IMR-90 (cell line): Measurements from ENCODE around the gene PPDPF. TPM values are rescaled to one million over a fixed set of nuclear protein-coding genes. Genes with fewer than 3 reads are reported as not detected.

Source experiments
- ATAC-seq: fragments of 200-7000 bp; cut with Tn5 transposase; 2 replicates; pipeline ENCODE4 v1.9.1; 2020; ENCODE audit warnings: low read depth, mild to moderate bottlenecking, moderate library complexity
- BruUV-seq: library from RNA; stranded (reverse); fragments of 400-500 nt; replicated peaks from 2 replicates; lab custom pipeline; 2021; lab: Mats Ljungman, UMichigan
- CTCF ChIA-PET: fragments of 300-600 bp; formaldehyde crosslinking; extraction: SDS; loops from one replicate; lab custom pipeline; 2021; ENCODE audit warnings: antibody characterized with exemption; lab: Yijun Ruan, JAX
- POLR2A ChIA-PET: fragments of 300-600 bp; sonication (Branson Sonifier 250); formaldehyde crosslinking; loops from one replicate; lab custom pipeline; 2022; ENCODE audit warnings: antibody characterized with exemption; ENCODE audit not compliant: unreplicated experiment; lab: Charles Lee
- DNase-seq: peaks from one replicate; pipeline ENCODE4 v3.0.0; 2013
- H2AFZ ChIP-seq: replicated peaks from 2 replicates; pipeline ENCODE3; 2013; ENCODE audit warnings: low read length, mild to moderate bottlenecking; ENCODE audit not compliant: poor library complexity
- H2AK5ac ChIP-seq: 2 replicates; pipeline ENCODE4 v1.6.1; 2013; ENCODE audit warnings: low read depth, low read length, inconsistent platforms
- H2AK9ac ChIP-seq: replicated peaks from 2 replicates; pipeline ENCODE3; 2013; ENCODE audit warnings: mild to moderate bottlenecking, low read depth, low read length, moderate library complexity; ENCODE audit not compliant: poor library complexity
- H2BK120ac ChIP-seq: 2 replicates; pipeline ENCODE4 v1.6.1; 2013; ENCODE audit warnings: low read depth, low read length, inconsistent platforms
- H2BK15ac ChIP-seq: 3 replicates; pipeline ENCODE4 v1.6.1; 2013; ENCODE audit warnings: low read depth, low read length, inconsistent platforms
- H2BK20ac ChIP-seq: 2 replicates; pipeline ENCODE4 v1.6.1; 2013; ENCODE audit warnings: low read depth, mild to moderate bottlenecking, inconsistent platforms, low read length, moderate library complexity
- H2BK5ac ChIP-seq: 2 replicates; pipeline ENCODE4 v1.6.1; 2013; ENCODE audit warnings: mild to moderate bottlenecking, low read depth, low read length, inconsistent platforms; ENCODE audit not compliant: poor library complexity, severe bottlenecking
- H3K14ac ChIP-seq: replicated peaks from 2 replicates; pipeline ENCODE4 v1.6.1; 2013; ENCODE audit warnings: low read depth, low read length, inconsistent platforms
- H3K18ac ChIP-seq: 2 replicates; pipeline ENCODE4 v1.6.1; 2013; ENCODE audit warnings: low read depth, low read length, control low read depth
- H3K23ac ChIP-seq: 2 replicates; pipeline ENCODE4 v1.6.1; 2013; ENCODE audit warnings: low read depth, low read length, inconsistent platforms
- H3K27ac ChIP-seq: 2 replicates; pipeline ENCODE4 v1.5.1; 2013; ENCODE audit warnings: mild to moderate bottlenecking, control low read depth, low read length; ENCODE audit not compliant: insufficient read depth
- H3K27me3 ChIP-seq: 2 replicates; pipeline ENCODE4 v1.6.1; 2013; ENCODE audit warnings: low read length; ENCODE audit not compliant: control insufficient read depth, insufficient read depth
- H3K36me3 ChIP-seq: 2 replicates; pipeline ENCODE4 v1.6.1; 2013; ENCODE audit warnings: low read length, mixed read lengths; ENCODE audit not compliant: control insufficient read depth, insufficient read depth
- H3K4ac ChIP-seq: 2 replicates; pipeline ENCODE4 v1.6.1; 2013; ENCODE audit warnings: low read depth, low read length, inconsistent platforms
- H3K4me1 ChIP-seq: 2 replicates; pipeline ENCODE4 v1.6.1; 2013; ENCODE audit warnings: low read length, mixed read lengths; ENCODE audit not compliant: control insufficient read depth, insufficient read depth
- H3K4me2 ChIP-seq: 2 replicates; pipeline ENCODE4 v1.6.1; 2013; ENCODE audit warnings: low read depth, mild to moderate bottlenecking, control low read depth, low read length, moderate library complexity
- H3K4me3 ChIP-seq: 2 replicates; pipeline ENCODE4 v1.5.1; 2013; ENCODE audit warnings: low read depth, mild to moderate bottlenecking, control low read depth, low read length, moderate library complexity; ENCODE audit not compliant: insufficient read depth
- H3K56ac ChIP-seq: 2 replicates; pipeline ENCODE4 v1.6.1; 2013; ENCODE audit warnings: low read length, inconsistent platforms; ENCODE audit not compliant: insufficient read depth; ENCODE audit errors: extremely low read depth
- H3K79me1 ChIP-seq, 2 experiments: 2 replicates each; pipeline ENCODE4 v1.6.1; 2013; ENCODE audit warnings: low read length in 2 of 2, inconsistent platforms in 1 of 2, low read depth in 1 of 2
- H3K9ac ChIP-seq: 2 replicates; pipeline ENCODE4 v1.6.1; 2013; ENCODE audit warnings: low read depth, low read length, control low read depth
- H3K9me1 ChIP-seq: 2 replicates; pipeline ENCODE4 v1.6.1; 2013; ENCODE audit warnings: low read length, inconsistent platforms; ENCODE audit not compliant: insufficient read depth
- H3K9me3 ChIP-seq: 2 replicates; pipeline ENCODE4 v1.6.1; 2013; ENCODE audit warnings: low read length; ENCODE audit not compliant: control insufficient read depth, insufficient read depth
- H4K20me1 ChIP-seq: 2 replicates; pipeline ENCODE4 v1.6.1; 2013; ENCODE audit warnings: low read length, inconsistent platforms; ENCODE audit not compliant: insufficient read depth
- H4K5ac ChIP-seq: 2 replicates; pipeline ENCODE4 v1.6.1; 2013; ENCODE audit warnings: mild to moderate bottlenecking, low read depth, low read length, control low read depth
- H4K8ac ChIP-seq, 2 experiments: 2 replicates each; pipeline ENCODE4 v1.6.1; 2013; ENCODE audit warnings: low read depth in 2 of 2, low read length in 2 of 2, control low read depth in 1 of 2, inconsistent platforms in 1 of 2
- H4K91ac ChIP-seq: 2 replicates; pipeline ENCODE4 v1.6.1; 2013; ENCODE audit warnings: low read depth, low read length, inconsistent platforms; ENCODE audit not compliant: insufficient read depth
- MXI1 ChIP-seq: IDR thresholded peaks from 2 replicates; pipeline ENCODE4 v1.6.1; 2012; ENCODE audit warnings: low read depth, mild to moderate bottlenecking, low read length, moderate library complexity, borderline replicate concordance
- RCOR1 ChIP-seq: IDR thresholded peaks from 2 replicates; pipeline ENCODE4 v1.6.1; 2012; ENCODE audit warnings: mild to moderate bottlenecking, low read length, improper control_type of control experiment; ENCODE audit not compliant: insufficient replicate concordance
- WGBS, 2 experiments: methylation state at CpG; one replicate each; pipeline versions ENCODE4 v1.1.5 to v1.1.7; 2013; ENCODE audit warnings: missing lambda C conversion rate in 2 of 2; ENCODE audit not compliant: insufficient read length in 1 of 2; ENCODE audit errors: extremely low coverage in 2 of 2; 5-methylcytosine and 5-hydroxymethylcytosine counted together
- dilution Hi-C: fragments of 300-500 bp; cut with HindIII; formaldehyde crosslinking; loops from one replicate; pipeline ENCODE4 v1.14.3; 2018; ENCODE audit warnings: low sequenced_read_pairs; ENCODE audit not compliant: unreplicated experiment
- in situ Hi-C: fragments of 300-500 bp; cut with MboI; formaldehyde crosslinking; loops from 3 replicates; pipeline ENCODE4 v1.14.3; 2019; ENCODE audit warnings: low sequenced_read_pairs, inconsistent platforms, mixed read lengths
- intact Hi-C: fragments of 100-400 bp; cut with micrococcal nuclease; formaldehyde crosslinking; loops from 2 replicates; pipeline ENCODE4 v1.10.0; 2022
- polyA plus RNA-seq, 3 experiments: library from polyadenylated mRNA; depleted of rRNA; stranded (reverse); fragments of >200 nt; gene quantifications; 2 replicates each; pipeline ENCODE4 v1.2.3, GENCODE V29; 2012; ENCODE audit warnings: low replicate concordance in 1 of 3
- total RNA-seq: library from RNA; depleted of rRNA; stranded (reverse); fragments of >200 nt; gene quantifications from 2 replicates; pipeline ENCODE4 v1.2.3, GENCODE V29; 2012
- TF ChIP-seq, protein P1 (sequence below): fragments of 150-350 bp; IDR thresholded peaks from 2 replicates; pipeline ENCODE4 v1.6.1; 2017; ENCODE audit warnings: mild to moderate bottlenecking, antibody characterized with exemption, low read length, low read depth

PPDPF gene
- total and polyA plus RNA-seq, 2 of the 4 experiments (the other 2 are of a cell fraction) = 12.9 to 171 TPM

DNA sequence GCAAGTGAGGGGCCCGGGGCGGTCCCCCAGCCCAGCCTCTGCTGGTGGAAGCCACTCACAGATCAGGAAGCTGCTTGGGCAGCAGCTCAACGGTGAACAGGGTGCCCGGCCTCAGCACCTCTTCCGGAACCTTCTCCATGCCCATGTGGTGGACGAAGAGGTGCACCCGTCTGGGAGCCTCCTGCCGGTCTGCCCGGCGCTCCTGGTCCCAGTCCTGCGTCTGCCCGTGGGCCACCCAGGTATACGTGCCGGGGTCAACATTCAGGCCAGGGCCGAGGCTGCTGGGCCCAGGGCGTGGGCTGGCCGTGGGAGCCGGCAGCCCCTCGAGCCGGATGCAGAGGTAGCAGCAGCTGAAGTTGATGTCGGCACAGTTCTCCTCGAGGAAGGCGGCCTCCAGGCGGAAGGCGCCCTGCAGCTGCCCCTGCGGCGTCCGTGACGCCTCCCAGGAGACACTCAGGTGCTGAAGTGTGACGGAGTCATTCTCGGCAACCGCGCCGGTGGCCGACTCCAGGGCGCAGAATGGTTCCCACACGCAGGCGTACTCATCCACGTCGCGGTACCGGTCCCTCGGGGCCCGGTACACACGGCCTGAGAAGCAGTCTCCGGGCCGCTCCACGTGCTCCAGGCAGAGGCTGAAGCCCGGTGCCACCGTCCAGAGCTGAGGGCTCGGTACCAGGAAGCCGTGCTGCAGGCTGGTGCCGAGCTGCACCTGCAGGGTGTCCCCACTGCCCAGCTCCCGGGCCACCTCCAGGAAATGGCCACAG lies 42.1 kb downstream of the PPDPF start:
- no peak overlapping the region for H3K4me2 ChIP-seq
- H3K18ac ChIP-seq = no peak overlapping the region
- H3K56ac ChIP-seq = no peak overlapping the region
- no peak overlapping the region for H2BK20ac ChIP-seq
- 94% methylated on average over 41 of the region's 54 CpGs; no CpG with 5 or more reads in 1 of the 2 experiments for WGBS, 2 experiments
- H2AFZ ChIP-seq = no peak overlapping the region
- H3K23ac ChIP-seq = no peak overlapping the region
- CTCF ChIA-PET = no interaction called here
- no peak overlapping the region for H3K4me3 ChIP-seq
- intact Hi-C loops = no loop called here
- dilution Hi-C loops = no loop called here
- H4K5ac ChIP-seq = no peak overlapping the region
- ATAC-seq (no peak), DNase-seq (no peak)
- TF ChIP-seq RCOR1 = no peak
- TF ChIP-seq MXI1 = no peak
- TF ChIP-seq, protein P1, sequence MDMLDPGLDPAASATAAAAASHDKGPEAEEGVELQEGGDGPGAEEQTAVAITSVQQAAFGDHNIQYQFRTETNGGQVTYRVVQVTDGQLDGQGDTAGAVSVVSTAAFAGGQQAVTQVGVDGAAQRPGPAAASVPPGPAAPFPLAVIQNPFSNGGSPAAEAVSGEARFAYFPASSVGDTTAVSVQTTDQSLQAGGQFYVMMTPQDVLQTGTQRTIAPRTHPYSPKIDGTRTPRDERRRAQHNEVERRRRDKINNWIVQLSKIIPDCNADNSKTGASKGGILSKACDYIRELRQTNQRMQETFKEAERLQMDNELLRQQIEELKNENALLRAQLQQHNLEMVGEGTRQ = no peak
- no peak overlapping the region for H4K8ac ChIP-seq
- H2AK5ac ChIP-seq = no peak overlapping the region
- H3K27me3 ChIP-seq = no peaks in the 10 kb centered on the region
- no peak overlapping the region for H3K9ac ChIP-seq
- POLR2A ChIA-PET = no interaction called here
- in situ Hi-C loops = no loop called here
- BruUV-seq = no TSS peak
- H3K79me1 ChIP-seq = no peaks in the 10 kb centered on the region
- H3K4me1 ChIP-seq = no peaks in the 10 kb centered on the region
- H3K27ac ChIP-seq = no peak overlapping the region
- H4K91ac ChIP-seq = no peak overlapping the region
- no peak overlapping the region for H2BK120ac ChIP-seq
- H2AK9ac ChIP-seq = no peak overlapping the region
- H3K36me3 ChIP-seq = peaks cover 66% of the 10 kb centered on the region
- H4K20me1 ChIP-seq = no peaks in the 10 kb centered on the region
- no peak overlapping the region for H2BK15ac ChIP-seq
- no peaks in the 10 kb centered on the region for H3K9me3 ChIP-seq
- no peak overlapping the region for H2BK5ac ChIP-seq
- H3K4ac ChIP-seq = no peak overlapping the region
- H3K9me1 ChIP-seq = no peaks in the 10 kb centered on the region
- no peak overlapping the region for H3K14ac ChIP-seq
